GM12864 (cell line): ENCODE measurements around the gene CFAP299.

Experiments used
- DNase-seq: peaks from one replicate; pipeline ENCODE4 v3.0.0-alpha.2; 2011; ENCODE audit warnings: low read depth
- H3K4me3 ChIP-seq: 2 replicates; pipeline ENCODE4 v1.5.1; 2011; ENCODE audit warnings: mild to moderate bottlenecking, low read depth, low read length, control low read depth
- TF ChIP-seq, protein P1 (sequence below): IDR thresholded peaks from 2 replicates; pipeline ENCODE4 v1.5.1; 2011; ENCODE audit warnings: low read depth, mild to moderate bottlenecking, moderate library complexity, low read length, control low read depth, inconsistent platforms; ENCODE audit errors: missing control alignments

Gene CFAP299

DNA sequence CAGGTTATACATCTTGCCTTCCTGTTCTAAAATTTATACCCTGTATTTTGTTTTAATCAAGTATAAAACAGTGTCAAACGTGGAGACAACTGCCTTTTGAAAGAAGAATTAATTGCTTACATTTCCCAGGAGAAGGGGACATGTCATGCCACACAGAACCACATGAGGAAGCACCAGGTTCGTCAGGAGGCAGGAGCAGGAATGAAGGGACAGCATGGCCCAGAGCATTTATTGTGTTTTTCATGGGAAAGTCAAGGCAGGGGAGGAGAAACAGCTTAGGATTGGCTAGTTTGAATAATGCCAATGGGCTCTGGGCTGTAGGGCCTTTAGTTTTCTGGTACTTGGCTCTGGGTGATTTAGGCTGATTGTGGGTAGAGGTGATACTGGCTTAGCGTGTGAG, 203.7 kb downstream of the CFAP299 start:
- no peak for DNase-seq
- TF ChIP-seq, protein P1, sequence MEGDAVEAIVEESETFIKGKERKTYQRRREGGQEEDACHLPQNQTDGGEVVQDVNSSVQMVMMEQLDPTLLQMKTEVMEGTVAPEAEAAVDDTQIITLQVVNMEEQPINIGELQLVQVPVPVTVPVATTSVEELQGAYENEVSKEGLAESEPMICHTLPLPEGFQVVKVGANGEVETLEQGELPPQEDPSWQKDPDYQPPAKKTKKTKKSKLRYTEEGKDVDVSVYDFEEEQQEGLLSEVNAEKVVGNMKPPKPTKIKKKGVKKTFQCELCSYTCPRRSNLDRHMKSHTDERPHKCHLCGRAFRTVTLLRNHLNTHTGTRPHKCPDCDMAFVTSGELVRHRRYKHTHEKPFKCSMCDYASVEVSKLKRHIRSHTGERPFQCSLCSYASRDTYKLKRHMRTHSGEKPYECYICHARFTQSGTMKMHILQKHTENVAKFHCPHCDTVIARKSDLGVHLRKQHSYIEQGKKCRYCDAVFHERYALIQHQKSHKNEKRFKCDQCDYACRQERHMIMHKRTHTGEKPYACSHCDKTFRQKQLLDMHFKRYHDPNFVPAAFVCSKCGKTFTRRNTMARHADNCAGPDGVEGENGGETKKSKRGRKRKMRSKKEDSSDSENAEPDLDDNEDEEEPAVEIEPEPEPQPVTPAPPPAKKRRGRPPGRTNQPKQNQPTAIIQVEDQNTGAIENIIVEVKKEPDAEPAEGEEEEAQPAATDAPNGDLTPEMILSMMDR, result no peak
- no peak overlapping the region for H3K4me3 ChIP-seq

DNA sequence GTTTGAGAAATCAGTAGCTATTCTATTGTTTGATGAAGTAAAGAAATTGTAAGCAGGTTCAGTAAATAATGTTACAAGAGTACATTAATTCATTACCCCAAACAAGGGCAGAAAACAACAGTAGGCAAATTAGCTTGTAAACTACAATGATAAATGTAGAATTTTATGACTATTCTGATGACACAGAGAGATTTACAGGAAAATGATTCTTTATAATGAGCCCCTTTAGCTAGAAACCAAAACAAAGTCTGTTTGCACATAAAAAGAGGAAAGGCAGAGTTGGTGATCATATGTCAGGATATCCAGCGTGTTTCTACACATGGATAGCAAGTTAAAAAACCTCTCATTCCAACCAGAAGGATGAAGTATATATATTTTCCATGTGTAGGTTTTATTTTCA, 204.8 kb downstream of the CFAP299 start:
- no peak overlapping the region for H3K4me3 ChIP-seq
- TF ChIP-seq, protein P1, result no peak
- DNase-seq, result no peak

DNA sequence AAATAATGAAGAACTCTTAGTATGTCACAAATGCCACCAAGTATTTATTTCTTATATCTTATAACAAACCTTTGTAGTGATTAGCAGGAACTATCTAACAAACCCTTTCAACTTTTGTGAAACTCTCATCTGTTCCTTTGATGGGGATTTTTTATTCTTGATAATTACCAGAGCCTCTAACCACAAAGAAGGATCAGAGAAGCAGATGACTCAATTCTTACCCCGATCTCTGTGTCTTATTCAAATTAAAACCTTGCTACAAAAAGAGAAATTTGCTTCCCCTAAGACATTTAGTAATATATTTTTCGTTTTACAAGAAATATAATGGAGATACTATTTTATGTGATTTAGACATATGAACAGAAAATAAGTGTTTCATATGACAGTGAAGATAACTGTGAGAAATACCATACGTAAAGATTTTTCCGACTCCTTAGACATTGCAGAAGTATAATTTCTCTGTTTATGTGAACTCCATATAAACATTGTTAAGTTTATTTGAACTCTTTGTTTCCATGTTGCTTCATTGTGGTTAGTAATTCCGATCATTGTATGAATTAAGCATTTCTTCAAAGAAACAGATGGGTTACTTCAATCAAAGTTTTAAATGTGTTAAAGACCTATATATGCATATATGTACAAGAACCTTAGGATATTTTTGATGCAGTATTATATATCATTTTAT, 205.4 kb downstream of the CFAP299 start:
- H3K4me3 ChIP-seq, result no peak overlapping the region
- no peak for DNase-seq
- TF ChIP-seq, protein P1, result no peak

GRCh38 chr4:80542747-80543146, 207.2 kb downstream of the CFAP299 start:
- H3K4me3 ChIP-seq, result no peak overlapping the region
- no peak for DNase-seq
- TF ChIP-seq, protein P1, result no peak

- DNase-seq, result no peak
- H3K4me3 ChIP-seq, result no peak overlapping the region
- TF ChIP-seq, protein P1, result no peak
These were observed 224.8 kb downstream of the CFAP299 start for GRCh38 chr4:80560337-80560736.

DNA sequence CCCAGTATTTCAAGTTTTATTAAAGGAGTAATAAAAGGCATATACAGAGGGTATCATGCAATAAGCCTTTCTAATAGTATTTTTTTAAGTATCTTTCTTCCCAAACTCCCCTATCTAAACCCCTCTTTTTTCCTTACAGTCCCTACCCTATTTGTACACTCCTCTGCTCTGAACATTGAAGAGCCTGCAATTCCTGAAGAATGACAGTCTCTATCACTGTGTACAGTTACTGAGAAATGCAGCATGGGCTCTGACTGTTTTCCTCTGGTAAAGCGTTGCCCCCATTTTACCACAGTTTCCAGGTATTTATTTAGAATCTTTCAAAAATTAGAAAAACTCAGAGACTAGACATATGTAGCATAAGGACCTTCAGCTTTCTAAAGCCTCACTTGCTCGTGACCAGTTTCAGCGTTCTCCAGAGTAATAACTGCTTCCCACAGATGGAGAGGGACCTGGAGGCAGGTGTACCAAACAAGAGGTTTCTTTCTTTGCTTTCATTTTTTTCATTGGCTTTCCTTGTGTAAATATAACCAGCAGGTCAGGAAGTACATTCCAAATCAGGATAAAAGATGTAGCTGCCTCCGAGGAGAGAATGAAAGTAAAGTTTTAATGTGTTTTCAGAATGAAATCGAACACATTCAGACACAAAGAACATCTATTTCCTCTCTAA, 230.8 kb downstream of the CFAP299 start:
- H3K4me3 ChIP-seq, result no peak overlapping the region
- TF ChIP-seq, protein P1, result no peak
- no peak for DNase-seq

- TF ChIP-seq, protein P1, result no peak
- no peak for DNase-seq
- H3K4me3 ChIP-seq, result no peak overlapping the region
These were observed 233.4 kb downstream of the CFAP299 start for GRCh38 chr4:80568891-80569290.
